Measurements from ENCODE around the gene LAMB1.
"Not testable (repeated sequence)": the region's sequence is repeated elsewhere in the genome, so short reads cannot be mapped to it uniquely, and the experiment has no call there.

Gene LAMB1

GRCh38 chr7:107967420-107967819 lies 35.5 kb downstream of the LAMB1 start:
- no peak for DNase-seq

- no peak for DNase-seq
Measured at GRCh38 chr7:107966711-107967110, 36.2 kb downstream of the LAMB1 start.

GRCh38 chr7:107964510-107964909 lies 38.5 kb downstream of the LAMB1 start:
- DNase-seq, result no peak

GRCh38 chr7:107962817-107963216 lies 40.1 kb downstream of the LAMB1 start:
- DNase-seq, result no peak

- no peak for DNase-seq
Measured at GRCh38 chr7:107961405-107961804, 41.6 kb downstream of the LAMB1 start.

GRCh38 chr7:107960272-107960671 lies 42.7 kb downstream of the LAMB1 start:
- no peak for DNase-seq

GRCh38 chr7:107959527-107959898 lies 43.4 kb downstream of the LAMB1 start:
- DNase-seq, result no peak

- no peak for DNase-seq
Measured at GRCh38 chr7:107958764-107959526, 44.0 kb downstream of the LAMB1 start.

- DNase-seq, result no peak
Measured at GRCh38 chr7:107957436-107957835, 45.5 kb downstream of the LAMB1 start.

- DNase-seq, result not testable (repeated sequence)
Measured at GRCh38 chr7:107956950-107957349, 46.0 kb downstream of the LAMB1 start.

- DNase-seq, result no peak
Measured at GRCh38 chr7:107955394-107955793, 47.6 kb downstream of the LAMB1 start.

- DNase-seq, result no peak
Measured at GRCh38 chr7:107953924-107954303, 49.0 kb downstream of the LAMB1 start.

- no peak for DNase-seq
Measured at GRCh38 chr7:107953265-107953923, 49.6 kb downstream of the LAMB1 start.

- DNase-seq, result no peak
Measured at GRCh38 chr7:107951896-107952295, 51.1 kb downstream of the LAMB1 start.

- DNase-seq, result no peak
Measured at GRCh38 chr7:107951172-107951787, 51.7 kb downstream of the LAMB1 start.

- DNase-seq, result no peak
Measured at GRCh38 chr7:107949443-107949935, 53.5 kb downstream of the LAMB1 start.

GRCh38 chr7:107948645-107949442 lies 54.1 kb downstream of the LAMB1 start:
- DNase-seq, result no peak

- DNase-seq, result no peak
Measured at GRCh38 chr7:107946881-107947280, 56.1 kb downstream of the LAMB1 start.

GRCh38 chr7:107946451-107946850 lies 56.5 kb downstream of the LAMB1 start:
- DNase-seq, result no peak

- no peak for DNase-seq
Measured at GRCh38 chr7:107945332-107945731, 57.6 kb downstream of the LAMB1 start.

- DNase-seq, result no peak
Measured at GRCh38 chr7:107944411-107945169, 58.4 kb downstream of the LAMB1 start.

- no peak for DNase-seq
Measured at GRCh38 chr7:107943018-107943417, 59.9 kb downstream of the LAMB1 start.
